ENCODE data around the gene MRPS18A. TPM values are rescaled to one million over a fixed set of nuclear protein-coding genes. Genes with fewer than 3 reads are reported as not detected.

MRPS18A gene
- total and polyA plus RNA-seq, 9 donors: 21.9 to 45.0 (median 29.8) TPM

DNA sequence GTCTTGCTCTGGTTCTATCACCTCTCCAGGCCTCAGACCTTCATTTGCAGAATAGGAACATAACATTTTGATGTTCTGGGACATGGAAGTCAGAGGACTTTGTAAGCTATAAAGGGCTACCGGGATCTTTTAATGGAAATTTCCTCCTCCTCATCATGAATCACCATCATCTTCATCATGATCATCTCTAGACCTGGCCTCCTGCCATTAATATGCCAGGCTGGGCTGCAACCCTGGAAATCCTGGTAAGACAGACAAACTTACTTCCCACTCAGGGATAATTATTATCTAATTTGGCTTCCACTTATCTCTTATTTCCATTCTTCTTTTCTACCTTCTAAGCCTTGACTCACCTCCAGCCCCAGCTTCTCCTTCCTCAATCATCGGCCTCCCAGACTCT lies 41.0 kb upstream of the MRPS18A start:
- no peaks in the 10 kb centered on the region for H3K4me1 ChIP-seq (ENCODE audit: insufficient read depth)
- no peaks in the 10 kb centered on the region for H3K36me3 ChIP-seq
- DNase-seq: no peak
- WGBS, 3 donors: 57 to 61% (median 59%) methylated on average over 2 of the region's 2 CpGs
- no peaks in the 10 kb centered on the region for H3K27me3 ChIP-seq
- no peak overlapping the region for H3K27ac ChIP-seq
- TF ChIP-seq, protein P1, sequence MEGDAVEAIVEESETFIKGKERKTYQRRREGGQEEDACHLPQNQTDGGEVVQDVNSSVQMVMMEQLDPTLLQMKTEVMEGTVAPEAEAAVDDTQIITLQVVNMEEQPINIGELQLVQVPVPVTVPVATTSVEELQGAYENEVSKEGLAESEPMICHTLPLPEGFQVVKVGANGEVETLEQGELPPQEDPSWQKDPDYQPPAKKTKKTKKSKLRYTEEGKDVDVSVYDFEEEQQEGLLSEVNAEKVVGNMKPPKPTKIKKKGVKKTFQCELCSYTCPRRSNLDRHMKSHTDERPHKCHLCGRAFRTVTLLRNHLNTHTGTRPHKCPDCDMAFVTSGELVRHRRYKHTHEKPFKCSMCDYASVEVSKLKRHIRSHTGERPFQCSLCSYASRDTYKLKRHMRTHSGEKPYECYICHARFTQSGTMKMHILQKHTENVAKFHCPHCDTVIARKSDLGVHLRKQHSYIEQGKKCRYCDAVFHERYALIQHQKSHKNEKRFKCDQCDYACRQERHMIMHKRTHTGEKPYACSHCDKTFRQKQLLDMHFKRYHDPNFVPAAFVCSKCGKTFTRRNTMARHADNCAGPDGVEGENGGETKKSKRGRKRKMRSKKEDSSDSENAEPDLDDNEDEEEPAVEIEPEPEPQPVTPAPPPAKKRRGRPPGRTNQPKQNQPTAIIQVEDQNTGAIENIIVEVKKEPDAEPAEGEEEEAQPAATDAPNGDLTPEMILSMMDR (IDR thresholded peaks at IDR 0.05): no peak
- TF ChIP-seq POLR2A (IDR thresholded peaks at IDR 0.05) (no peak), EP300 (IDR thresholded peaks at IDR 0.05) (no peak)
- intact Hi-C loops (cut with DNase I): no loop called here
- no peak overlapping the region for H3K4me3 ChIP-seq
- H3K9me3 ChIP-seq: peaks cover 0 to 3% of the 10 kb centered on the region in 2 donors

DNA sequence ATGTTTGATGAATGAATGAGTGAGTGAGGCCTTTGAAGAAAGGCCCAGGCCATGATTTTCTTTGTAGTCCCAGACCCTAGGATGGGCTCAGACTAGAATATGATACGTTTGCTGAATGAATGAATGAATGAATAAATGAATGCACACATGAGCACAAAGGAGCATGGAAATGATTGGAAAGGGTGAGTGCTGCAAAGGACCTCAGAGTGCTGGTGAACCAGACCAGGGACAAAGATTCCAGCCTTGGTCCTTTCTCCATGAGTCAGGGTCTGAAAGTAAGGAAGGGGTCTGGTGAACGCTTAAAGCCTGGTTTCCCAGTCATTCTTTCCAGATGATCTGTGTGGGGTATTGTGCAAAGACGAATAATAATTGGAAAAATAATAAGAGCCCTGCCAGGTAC lies 40.0 kb upstream of the MRPS18A start:
- H3K4me3 ChIP-seq: no peak overlapping the region
- DNase-seq: no peak
- no peaks in the 10 kb centered on the region for H3K36me3 ChIP-seq
- intact Hi-C loops (cut with DNase I): no loop called here
- H3K27me3 ChIP-seq: no peaks in the 10 kb centered on the region
- no peak overlapping the region for H3K27ac ChIP-seq
- peaks cover 0 to 3% of the 10 kb centered on the region in 2 donors for H3K9me3 ChIP-seq
- 70 to 88% (median 79%) methylated on average over 3 of the region's 3 CpGs for WGBS, 3 donors
- TF ChIP-seq EP300 (IDR thresholded peaks at IDR 0.05): no peak
- TF ChIP-seq, protein P1 (IDR thresholded peaks at IDR 0.05): no peak
- TF ChIP-seq POLR2A (IDR thresholded peaks at IDR 0.05): no peak
- no peaks in the 10 kb centered on the region for H3K4me1 ChIP-seq (ENCODE audit: insufficient read depth)

DNA sequence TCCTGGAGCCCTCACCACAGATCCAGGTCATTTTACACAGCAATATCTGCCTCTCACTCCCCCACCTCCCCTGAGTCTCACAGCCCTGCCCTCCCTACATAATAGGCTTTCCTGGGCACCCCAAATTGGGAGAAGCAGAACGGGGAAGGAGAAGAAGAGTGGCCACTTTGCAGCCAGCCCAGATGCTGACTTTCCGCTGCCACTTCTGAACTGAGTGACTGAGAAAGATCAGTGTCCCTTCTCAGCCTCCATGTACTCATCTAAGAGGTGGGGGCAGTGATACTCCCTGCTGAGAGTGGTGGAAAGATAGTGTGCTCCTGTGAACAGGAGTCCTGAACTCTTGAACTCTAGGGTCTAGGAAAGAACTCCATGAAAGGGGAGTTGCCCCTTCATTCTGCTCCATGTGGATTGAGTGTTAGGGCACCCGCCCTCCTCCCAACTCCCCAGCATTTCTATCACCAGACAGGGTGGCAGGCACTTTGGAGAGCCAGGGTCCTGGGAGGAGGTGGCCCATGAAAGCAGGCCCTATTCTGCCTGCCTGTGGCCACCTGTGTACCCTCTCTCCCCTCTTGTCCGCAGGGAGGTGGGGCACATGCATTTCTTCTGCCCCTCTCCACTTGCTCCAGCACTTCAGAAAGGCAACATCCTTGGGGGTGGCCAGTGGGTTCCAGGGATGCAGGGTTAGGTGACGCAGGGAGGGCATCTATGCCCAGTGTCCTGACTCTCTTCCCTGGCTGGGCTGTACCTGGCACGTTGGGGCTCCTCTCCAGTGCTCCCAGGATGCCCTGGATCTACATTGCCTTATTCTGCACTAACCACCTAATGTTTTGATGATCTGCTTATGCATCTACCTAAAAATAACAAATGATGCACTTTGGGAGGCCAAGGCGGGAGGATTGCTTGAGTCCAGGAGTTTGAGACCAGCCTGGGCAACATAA lies 38.3 kb upstream of the MRPS18A start:
- no peak for DNase-seq
- WGBS, 3 donors: 88 to 90% (median 89%) methylated on average over 7 of the region's 7 CpGs
- TF ChIP-seq, protein P1 (IDR thresholded peaks at IDR 0.05): no peak
- no peak for TF ChIP-seq POLR2A (IDR thresholded peaks at IDR 0.05)
- TF ChIP-seq EP300 (IDR thresholded peaks at IDR 0.05): no peak
- no peak overlapping the region for H3K27ac ChIP-seq
- H3K4me1 ChIP-seq (ENCODE audit: insufficient read depth): no peaks in the 10 kb centered on the region
- no peak overlapping the region for H3K4me3 ChIP-seq
- H3K9me3 ChIP-seq: peaks cover 0 to 3% of the 10 kb centered on the region in 2 donors
- intact Hi-C loops (cut with DNase I): no loop called here
- H3K36me3 ChIP-seq: no peaks in the 10 kb centered on the region
- no peaks in the 10 kb centered on the region for H3K27me3 ChIP-seq

DNA sequence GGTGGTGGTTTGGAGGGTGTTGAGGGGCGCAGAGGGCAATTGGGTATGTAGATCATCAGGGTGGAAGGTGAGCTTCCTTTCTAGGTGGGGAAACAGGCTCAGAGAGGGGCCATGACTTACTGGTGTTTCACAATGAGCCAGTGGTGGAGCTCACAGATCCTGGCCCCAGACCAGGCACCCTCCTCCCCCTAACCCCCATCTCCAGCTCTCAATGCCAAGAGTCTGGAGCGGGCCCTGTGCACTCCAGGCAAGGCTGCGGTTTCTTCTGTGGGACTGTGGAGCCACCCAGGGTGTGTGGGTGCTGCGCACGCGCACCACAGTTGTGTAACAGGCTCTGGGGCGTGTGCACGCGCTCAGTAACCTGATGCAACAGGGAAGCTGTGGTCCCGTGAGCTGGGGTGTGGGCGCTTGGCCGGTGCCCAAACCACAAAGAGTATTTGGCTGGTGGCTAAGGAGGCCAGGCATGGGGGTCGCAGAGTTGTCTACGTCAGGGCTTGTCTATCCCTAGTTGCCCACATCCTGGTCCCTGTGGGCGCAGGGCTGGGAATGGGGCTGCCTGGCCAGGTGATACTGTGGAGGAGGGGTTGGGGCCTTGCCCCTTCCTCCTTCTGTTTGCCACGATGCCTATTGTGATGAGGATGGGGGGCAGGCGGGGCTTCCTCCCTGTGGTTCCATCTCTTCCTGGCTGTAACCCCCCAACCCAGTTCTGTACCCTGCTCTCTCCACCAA lies 37.5 kb upstream of the MRPS18A start:
- Histone ChIP-seq H3K4me3 (no peak overlapping the region), H3K36me3 (no peaks in the 10 kb centered on the region), H3K4me1 (ENCODE audit: insufficient read depth) (no peaks in the 10 kb centered on the region), H3K27me3 (no peaks in the 10 kb centered on the region), H3K9me3 (no peaks in the 10 kb centered on the region), H3K27ac (no peak overlapping the region)
- intact Hi-C loops (cut with DNase I): no loop called here
- whole genome bisulfite sequencing, 3 donors: 51 to 61% (median 53%) methylated on average over 17 of the region's 17 CpGs
- peak; percentile 43 to 79 (median 69) for DNase-seq
- TF ChIP-seq EP300 (IDR thresholded peaks at IDR 0.05) (no peak), POLR2A (IDR thresholded peaks at IDR 0.05) (no peak)
- TF ChIP-seq, protein P1 (IDR thresholded peaks at IDR 0.05): no peak
